Measurements from ENCODE around the gene CPLX3. TPM values are rescaled to one million over a fixed set of nuclear protein-coding genes. Genes with fewer than 3 reads are reported as not detected.
A peak's percentile ranks its signal among the peaks of the same experiment; 100 is the strongest.

The CPLX3 gene
- total and polyA plus RNA-seq, 2 of the 8 experiments (the other 6 are each of a cell fraction or from before 2014, with no cell fraction given) = 0.17 TPM; not detected in 1

- Histone ChIP-seq H3K27me3 (replicated peaks in 1 of 4; ENCODE audit: control insufficient read depth in 3 of 4, extremely low read depth in 1 of 4, insufficient read depth in 3 of 4, low read length in 3 of 4) (no peaks in the 10 kb centered on the region), H3K56ac (replicated peaks; ENCODE audit: insufficient read length, low read depth, low read length) (no peak overlapping the region), H4K91ac (replicated peaks; ENCODE audit: insufficient read length, low read length) (peak overlapping the region; percentile 81), H3K4me1 (replicated peaks in 1 of 4; ENCODE audit: control insufficient read depth in 3 of 4, insufficient read depth in 4 of 4, low read length in 3 of 4) (peaks cover 0 to 5% (median 2%) of the 10 kb centered on the region in 4 experiments; a peak in 3 of 7 replicates), H3K18ac (ENCODE audit: extremely low read depth, low read length) (no peak overlapping the region), H2BK120ac (replicated peaks; ENCODE audit: low read depth, low read length) (no peak overlapping the region), H3K9ac (replicated peaks in 1 of 4; ENCODE audit: extremely low read depth in 1 of 4, low read depth in 3 of 4, low read length in 3 of 4) (no peak overlapping the region), H2BK12ac (ENCODE audit: low read depth, low read length) (no peak overlapping the region), H2BK5ac (ENCODE audit: low read depth, low read length) (peak overlapping the region; percentile 50; the same call in 1 of the 2 replicates), H4K20me1 (replicated peaks in 1 of 2; ENCODE audit: control insufficient read depth in 1 of 2, insufficient read depth in 2 of 2, low read length in 2 of 2) (peaks cover 6 to 17% of the 10 kb centered on the region in 2 experiments), H3K36me3 (ENCODE audit: control insufficient read depth in 2 of 4, insufficient read depth in 4 of 4, low read length in 3 of 4) (peaks cover 0 to 14% (median 0%) of the 10 kb centered on the region in 4 experiments; a peak in 1 of 8 replicates), H4K8ac (ENCODE audit: extremely low read depth, insufficient read depth, low read length) (peak overlapping the region; percentile 57), H3K79me1 (ENCODE audit: low read depth, low read length) (0 out of 2 replicates have a peak, but pooled peaks cover 2% of the 10 kb centered on the region), H2BK20ac (ENCODE audit: low read length) (no peak overlapping the region), H4K5ac (ENCODE audit: insufficient read length, low read depth, low read length) (peak overlapping the region; percentile 9), H3K23ac (ENCODE audit: insufficient read length) (no peak overlapping the region), H3K14ac (ENCODE audit: insufficient read length) (no peak overlapping the region), H3K79me2 (ENCODE audit: control insufficient read depth in 1 of 2, insufficient read depth in 2 of 2, low read length in 2 of 2) (no peaks in the 10 kb centered on the region), H3K23me2 (ENCODE audit: low read depth, low read length) (no peaks in the 10 kb centered on the region), H3K4me3 (ENCODE audit: extremely low read depth in 1 of 4, insufficient read depth in 2 of 4, low read depth in 3 of 4, low read length in 4 of 4) (no peak overlapping the region), H3K9me3 (ENCODE audit: insufficient read depth in 2 of 2, low read depth in 1 of 2, low read length in 1 of 2) (no peaks in the 10 kb centered on the region), H3K27ac (ENCODE audit: low read depth, low read length) (no peak overlapping the region), H2AFZ (ENCODE audit: low read length) (no peak overlapping the region), H3K4me2 (ENCODE audit: insufficient read depth in 1 of 2, low read depth in 2 of 2, low read length in 2 of 2) (no peak overlapping the region), H2AK5ac (ENCODE audit: low read depth, low read length) (no peak overlapping the region), H3K4ac (replicated peaks; ENCODE audit: insufficient read length, low read depth, low read length) (no peak overlapping the region), H2BK15ac (ENCODE audit: low read length) (no peak overlapping the region)
- 89% methylated on average over 16 of the region's 16 CpGs; no CpG with 5 or more reads in 1 of the 2 experiments for WGBS, 2 experiments (ENCODE audit: extremely low coverage in 1 of 2, insufficient coverage in 1 of 2, insufficient read length in 1 of 2, insufficient replicate concordance in 2 of 2, low coverage in 1 of 2, low lambda C conversion rate in 2 of 2, missing lambda C conversion rate in 1 of 2)
- ChIA-PET POLR2A (ENCODE audit: partially characterized antibody) (interaction anchor here (0.7 to 3.6 kb wide), 6 partner anchors 9 to 126 kb away, joined by 3 to 20 read pairs (median 4); partner anchors contain the start of gene MPI), CTCF (ENCODE audit: partially characterized antibody) (interaction anchor here (0.6 to 53.7 kb wide), 37 partner anchors 8 to 552 kb away, joined by 3 to 1439 read pairs (median 4); partner anchors contain the start of genes CLK3, CPLX3, CSK and CYP1A2)
- FAIRE-seq = no peak
- no peak for DNase-seq (ENCODE audit: low read depth in 1 of 2, low spot score in 2 of 2)
- TF ChIP-seq JUND (IDR thresholded peaks at IDR 0.05; ENCODE audit: low read length) (no peak), ZNF274 (IDR thresholded peaks at IDR 0.05; ENCODE audit: borderline replicate concordance, extremely low read depth, low read length) (no peak), HDAC6 (IDR thresholded peaks at IDR 0.05; ENCODE audit: low read depth, low read length) (no peak), BACH1 (IDR thresholded peaks at IDR 0.05; ENCODE audit: low read length) (no peak), RXRA (IDR thresholded peaks at IDR 0.05; ENCODE audit: insufficient read depth, low read depth, low read length) (no peak), E2F6 (IDR thresholded peaks at IDR 0.05) (0 out of 2 replicates have a peak, but pooled peaks have one; percentile 18), BCL11A (IDR thresholded peaks at IDR 0.05; ENCODE audit: low read depth in 2 of 2, low read length in 2 of 2) (no peak), SIRT6 (IDR thresholded peaks at IDR 0.05; ENCODE audit: low read length) (no peak), RAD21 (IDR thresholded peaks at IDR 0.05 in 1 of 2, conservative IDR thresholded peaks at IDR 0.05 in 1 of 2; ENCODE audit: low read depth in 2 of 2, low read length in 2 of 2) (peak; percentile 40 to 58), CHD1 (IDR thresholded peaks at IDR 0.05; ENCODE audit: low read depth, low read length) (no peak)
Observed at GRCh38 chr15:74799255-74799855, 27.1 kb upstream of the CPLX3 start.

All from H1 (cell line).